Fibroblast of pulmonary artery (primary cell): ENCODE results near the gene CAPN10.

Experiments
- DNase-seq: peaks from one replicate; pipeline ENCODE4 v3.0.0-alpha.2; 2010; ENCODE audit warnings: low read depth
- H3K4me3 ChIP-seq: replicated peaks from 2 replicates; pipeline ENCODE4 v1.5.1; 2011; ENCODE audit warnings: low read depth, mild to moderate bottlenecking, control low read depth, low read length, moderate library complexity
- CTCF ChIP-seq: IDR thresholded peaks from 2 replicates; pipeline ENCODE4 v1.5.1; 2011; ENCODE audit warnings: mild to moderate bottlenecking, control low read depth, low read length, inconsistent platforms; ENCODE audit errors: missing control alignments

The CAPN10 gene

GRCh38 chr2:240639566-240639965 lies 53.0 kb downstream of the CAPN10 start:
- no peak for TF ChIP-seq CTCF
- DNase-seq: no peak

DNA sequence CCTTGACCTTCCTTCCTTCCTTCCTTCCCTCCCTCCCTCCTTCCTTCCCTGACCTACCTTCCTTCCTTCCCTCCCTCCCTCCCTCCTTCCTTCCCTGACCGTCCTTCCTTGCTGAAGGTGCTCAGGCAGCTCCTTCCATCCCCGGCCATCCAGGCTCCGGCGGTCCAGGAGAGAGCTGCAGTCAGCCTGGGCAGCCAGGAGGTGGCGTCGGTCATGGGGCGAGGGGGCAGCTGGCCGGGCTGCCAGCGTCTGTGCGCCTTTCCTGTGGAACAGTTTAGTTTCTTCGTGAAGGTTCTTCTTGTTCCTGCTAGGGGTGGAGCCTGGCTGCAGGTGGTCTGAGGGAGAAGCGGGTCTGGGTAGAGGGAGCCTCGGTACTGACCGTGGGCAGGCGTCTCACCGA lies 54.4 kb downstream of the CAPN10 start:
- peak; percentile 30 for TF ChIP-seq CTCF
- H3K4me3 ChIP-seq: no peak overlapping the region
- DNase-seq: peak; percentile 21

More at GRCh38 chr2:240639566-240639965, 53.0 kb downstream of the CAPN10 start:
- no peak overlapping the region for H3K4me3 ChIP-seq

- DNase-seq: no peak
- TF ChIP-seq CTCF: no peak
- H3K4me3 ChIP-seq: no peak overlapping the region
Measured at GRCh38 chr2:240642061-240642805, 55.7 kb downstream of the CAPN10 start.

GRCh38 chr2:240642806-240643092 lies 56.2 kb downstream of the CAPN10 start:
- no peak overlapping the region for H3K4me3 ChIP-seq
- no peak for TF ChIP-seq CTCF
- DNase-seq: no peak

DNA sequence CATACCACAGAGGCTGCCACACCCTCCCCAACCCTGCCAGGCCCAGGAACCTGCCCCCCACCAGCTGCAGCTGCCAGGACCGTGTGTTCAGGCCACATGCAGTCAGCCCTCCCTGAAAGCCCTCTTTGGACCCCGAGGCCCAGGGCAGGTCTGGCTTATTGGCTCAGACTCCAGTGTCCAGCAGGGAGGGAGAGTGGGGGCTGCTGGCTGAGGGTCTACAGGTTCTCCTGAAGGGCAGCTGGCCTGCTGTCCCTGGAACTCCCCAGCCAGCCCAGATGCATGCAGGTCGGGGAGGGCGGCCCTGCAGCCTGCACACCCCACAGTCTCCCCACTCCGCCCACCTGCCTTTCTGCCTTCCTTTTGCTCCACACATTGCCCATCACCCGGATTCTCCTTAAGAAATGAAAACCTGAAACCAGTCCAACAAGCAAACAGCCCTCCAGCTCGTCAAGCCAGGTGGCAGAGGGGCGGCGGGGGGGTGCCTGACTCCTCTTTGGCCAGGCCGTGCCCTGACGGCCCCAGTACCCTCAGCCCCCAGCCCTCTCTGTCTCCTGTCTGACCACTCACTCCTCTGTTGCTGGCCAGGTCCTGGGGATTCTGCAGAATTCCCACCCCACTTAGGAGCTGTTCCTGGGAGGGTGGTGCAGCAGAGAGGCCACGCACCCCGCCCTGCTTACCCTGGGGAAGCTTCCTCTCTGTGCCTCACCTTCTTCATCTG lies 56.7 kb downstream of the CAPN10 start:
- DNase-seq: no peak
- H3K4me3 ChIP-seq: no peak overlapping the region
- TF ChIP-seq CTCF: no peak

GRCh38 chr2:240643811-240644150 lies 57.2 kb downstream of the CAPN10 start:
- H3K4me3 ChIP-seq: no peak overlapping the region
- no peak for DNase-seq
- no peak for TF ChIP-seq CTCF

GRCh38 chr2:240644171-240644651 lies 57.7 kb downstream of the CAPN10 start:
- H3K4me3 ChIP-seq: no peak overlapping the region
- TF ChIP-seq CTCF: no peak
- DNase-seq: no peak
